ENCODE results near the gene FSD1L. TPM values are rescaled to one million over a fixed set of nuclear protein-coding genes. Genes with fewer than 3 reads are reported as not detected.
A peak's percentile ranks its signal among the peaks of the same experiment; 100 is the strongest.
"Not testable (repeated sequence)": the region's sequence is repeated elsewhere in the genome, so short reads cannot be mapped to it uniquely, and the experiment has no call there.

FSD1L gene
- total RNA-seq, 2 donors from 2014 or later = 5.5 to 8.7 TPM

GRCh38 chr9:105520992-105521391 lies 73.2 kb downstream of the FSD1L start:
- intact Hi-C loops (cut with DNase I); DNase-seq (ENCODE audit: low spot score): not testable (repeated sequence)

- intact Hi-C loops (cut with DNase I); DNase-seq (ENCODE audit: low spot score): not testable (repeated sequence)
Measured at GRCh38 chr9:105522618-105523385, 75.0 kb downstream of the FSD1L start.

- intact Hi-C loops (cut with DNase I) = no loop called here
- no peak for DNase-seq (ENCODE audit: low spot score)
Measured at GRCh38 chr9:105531530-105531929, 83.7 kb downstream of the FSD1L start.

DNA sequence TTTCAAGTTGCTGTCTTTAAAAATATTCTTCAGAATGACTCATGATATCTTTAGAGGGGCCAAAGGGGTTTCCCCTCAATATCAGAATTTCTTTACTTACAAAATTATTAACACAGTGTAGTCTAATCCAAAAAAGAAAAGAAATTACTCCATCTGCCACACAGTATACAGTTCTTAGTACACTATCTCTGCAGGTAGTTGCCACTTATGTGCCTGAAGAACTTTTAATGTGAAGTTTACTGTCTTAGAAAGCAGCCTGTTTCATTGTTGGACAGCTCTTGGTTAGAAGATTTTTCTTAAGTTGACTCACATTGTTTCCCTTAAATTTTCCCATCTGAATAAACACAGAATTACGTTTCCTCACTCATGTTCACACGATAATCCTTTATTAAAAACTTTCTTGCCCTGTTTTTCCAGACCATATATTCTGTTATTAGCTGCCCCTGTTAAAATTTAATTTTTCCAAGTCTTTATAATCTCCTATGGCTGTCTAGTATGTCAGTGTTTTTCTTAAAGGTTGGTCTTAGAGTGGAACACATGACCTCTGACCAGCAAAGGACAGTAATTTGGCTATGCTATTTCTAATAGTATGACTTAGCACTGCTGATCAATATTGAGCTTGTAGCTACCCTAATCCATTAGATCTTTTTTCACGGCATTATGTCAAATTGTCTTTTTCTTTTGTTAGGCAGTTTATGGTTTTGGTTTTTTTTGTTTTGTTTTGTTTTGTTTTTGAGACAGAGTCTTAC lies 88.3 kb downstream of the FSD1L start:
- no peak for DNase-seq (ENCODE audit: low spot score)
- intact Hi-C loops (cut with DNase I) = no loop called here

DNA sequence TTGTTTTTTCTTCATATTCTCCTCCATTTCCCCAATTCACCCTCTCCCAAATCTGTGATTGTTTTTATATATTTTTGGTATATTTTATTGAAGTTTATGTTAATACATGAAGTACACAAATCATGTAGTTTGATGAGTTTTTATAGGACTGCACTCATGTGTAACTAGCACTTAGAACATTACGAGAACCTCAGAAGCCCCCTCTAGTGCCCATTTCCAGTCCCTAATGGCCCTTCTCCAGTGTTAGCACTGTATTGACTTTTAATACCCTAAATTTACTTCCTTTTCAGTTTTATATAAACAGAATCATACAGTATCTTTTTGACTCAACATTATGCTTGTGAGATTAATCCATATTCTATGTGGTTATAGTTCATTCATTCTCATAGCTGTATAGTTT lies 91.6 kb downstream of the FSD1L start:
- intact Hi-C loops (cut with DNase I) = no loop called here
- no peak for DNase-seq (ENCODE audit: low spot score)

- no peak for DNase-seq (ENCODE audit: low spot score)
- intact Hi-C loops (cut with DNase I) = no loop called here
Measured at GRCh38 chr9:105541838-105542237, 94.0 kb downstream of the FSD1L start.

- DNase-seq (ENCODE audit: low spot score) = peak; percentile 46
- intact Hi-C loops (cut with DNase I) = no loop called here
Measured at GRCh38 chr9:105554042-105554441, 106.2 kb downstream of the FSD1L start.

DNA sequence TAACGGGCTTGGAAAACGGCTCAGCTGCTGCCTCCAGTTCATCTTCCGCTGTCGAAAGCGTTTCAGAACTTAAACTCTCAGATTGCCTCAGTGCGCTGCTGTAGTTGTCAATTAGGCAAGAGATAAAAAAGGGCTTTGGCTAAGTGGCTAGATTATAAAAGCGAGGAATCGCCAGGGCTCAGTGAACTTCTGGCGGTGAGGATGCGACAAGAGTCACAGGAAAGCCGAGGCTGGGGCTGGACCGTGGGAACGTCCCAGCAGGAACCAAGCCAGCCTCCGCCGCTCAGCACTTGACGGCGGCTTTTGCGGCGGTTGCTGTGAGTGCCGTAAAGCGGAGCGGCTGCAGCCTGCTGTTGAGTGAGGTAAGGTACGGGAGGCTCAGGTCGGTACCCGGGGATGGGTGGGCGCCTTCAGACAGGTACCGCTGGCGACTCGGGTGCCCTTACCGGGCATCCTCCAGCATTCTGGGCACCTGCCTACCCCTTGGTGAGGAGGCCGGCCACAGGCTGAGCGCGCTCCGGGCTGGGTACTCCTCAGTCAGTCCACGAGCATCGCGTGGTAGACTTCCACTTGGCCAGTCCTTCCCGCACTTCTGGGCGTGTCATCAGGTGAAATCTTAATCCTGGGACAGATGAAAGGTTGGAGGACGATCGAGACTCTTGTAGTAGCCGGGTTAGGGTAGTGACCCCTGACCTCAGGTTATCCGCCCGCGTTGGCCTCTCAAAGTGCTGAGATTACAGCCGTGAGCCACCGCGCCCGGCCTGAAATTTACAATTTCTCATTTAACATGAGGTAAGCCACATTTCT lies 110.2 kb downstream of the FSD1L start, which contains the start of gene FKTN:
Gene FKTN (plus strand): TSS at position 328 of the 807 bp plus-strand sequence. CDS start 16,902 bp downstream, outside the sequence.
- intact Hi-C loops (cut with DNase I) = no loop called here

GRCh38 chr9:105572455-105572854 lies 124.6 kb downstream of the FSD1L start:
- intact Hi-C loops (cut with DNase I) = no loop called here
- no peak for DNase-seq (ENCODE audit: low spot score)

More for the DNA sequence above, 110.2 kb downstream of the FSD1L start, which contains the start of gene FKTN:
- peak; percentile 96 for DNase-seq (ENCODE audit: low spot score)

DNA sequence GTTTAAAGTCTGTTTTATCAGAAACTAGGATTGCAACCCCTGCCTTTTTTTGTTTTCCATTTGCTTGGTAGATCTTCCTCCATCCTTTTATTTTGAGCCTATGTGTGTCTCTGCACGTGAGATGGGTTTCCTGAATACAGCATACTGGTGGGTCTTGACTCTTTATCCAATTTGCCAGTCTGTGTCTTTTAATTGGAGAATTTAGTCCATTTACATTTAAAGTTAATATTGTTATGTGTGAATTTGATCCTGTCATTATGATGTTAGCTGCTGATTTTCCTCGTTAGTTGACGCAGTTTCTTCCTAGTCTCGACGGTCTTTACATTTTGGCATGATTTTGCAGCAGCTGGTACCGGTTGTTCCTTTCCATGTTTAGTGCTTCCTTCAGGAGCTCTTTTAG lies 132.1 kb downstream of the FSD1L start:
- DNase-seq (ENCODE audit: low spot score); intact Hi-C loops (cut with DNase I): not testable (repeated sequence)

GRCh38 chr9:105581550-105581949 lies 133.7 kb downstream of the FSD1L start:
- DNase-seq (ENCODE audit: low spot score); intact Hi-C loops (cut with DNase I): not testable (repeated sequence)

GRCh38 chr9:105593145-105593544 lies 145.3 kb downstream of the FSD1L start:
- DNase-seq (ENCODE audit: low spot score) = no peak
- intact Hi-C loops (cut with DNase I) = no loop called here

Other genes with a start within 250 kb of the FSD1L start
- gene SLC44A1, start 203.4 kb upstream of the FSD1L start, total RNA-seq = 10 to 100 TPM; 34.1 to 41.6 TPM
- gene FKTN, start 110.1 kb downstream of the FSD1L start, total RNA-seq = 10 to 100 TPM; 14.7 to 17.4 TPM
- gene TAL2, start 214.4 kb downstream of the FSD1L start, total RNA-seq = not detected
- gene TMEM38B, start 246.5 kb downstream of the FSD1L start, total RNA-seq = 10 to 100 TPM; 11.3 to 16.9 TPM